Esophagus muscularis mucosa (tissue), 4 donors: Measurements from ENCODE around the gene PTPRN2.

Experiments used
- EP300 ChIP-seq: sonication (generic); formaldehyde crosslinking; IDR thresholded peaks from one replicate; pipeline ENCODE4 v1.6.1; 2017; ENCODE audit warnings: antibody characterized with exemption
- POLR2A ChIP-seq: fragments of 450-650 bp; IDR thresholded peaks from one replicate; pipeline ENCODE4 v1.6.1; 2017; ENCODE audit warnings: antibody characterized with exemption, moderate library complexity, mild to moderate bottlenecking, low read depth
- POLR2AphosphoS5 ChIP-seq, 2 donors: sonication (generic); formaldehyde crosslinking; IDR thresholded peaks; one replicate each; pipeline ENCODE4 v1.6.1; 2017; ENCODE audit warnings: antibody characterized with exemption in 2 of 2
- TF ChIP-seq, protein P1 (sequence below), 3 experiments: fragments of 200-600 bp in 2 of 3; fragments of 450-650 bp in 1 of 3; sonication (generic) in 2 of 3; IDR thresholded peaks; one replicate each; pipeline ENCODE4 v1.5.1; 2017 to 2019; ENCODE audit warnings: antibody characterized with exemption in 3 of 3, mild to moderate bottlenecking in 2 of 3, moderate library complexity in 1 of 3

DNA sequence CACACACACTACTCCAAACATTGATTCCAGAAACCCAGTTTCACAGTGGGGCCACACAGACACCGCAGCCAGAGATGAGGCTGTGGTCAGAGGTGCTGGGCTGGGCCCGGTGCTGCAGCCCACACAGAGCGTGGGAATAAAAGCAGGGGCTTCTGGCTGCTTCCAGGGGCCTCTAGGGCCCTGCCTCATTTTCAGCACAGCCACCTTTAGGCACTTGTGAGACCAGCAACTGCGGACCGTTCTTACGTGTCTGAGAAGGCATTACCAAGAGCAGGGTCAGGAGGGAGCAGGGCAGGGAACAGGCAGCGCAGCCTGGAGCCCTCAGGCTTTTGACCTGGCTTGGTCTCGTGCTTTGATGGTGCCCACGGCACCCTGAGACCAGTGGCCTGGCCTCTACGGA is 980.4 kb downstream of the PTPRN2 start:
- TF ChIP-seq POLR2A, result no peak
- TF ChIP-seq, protein P1, sequence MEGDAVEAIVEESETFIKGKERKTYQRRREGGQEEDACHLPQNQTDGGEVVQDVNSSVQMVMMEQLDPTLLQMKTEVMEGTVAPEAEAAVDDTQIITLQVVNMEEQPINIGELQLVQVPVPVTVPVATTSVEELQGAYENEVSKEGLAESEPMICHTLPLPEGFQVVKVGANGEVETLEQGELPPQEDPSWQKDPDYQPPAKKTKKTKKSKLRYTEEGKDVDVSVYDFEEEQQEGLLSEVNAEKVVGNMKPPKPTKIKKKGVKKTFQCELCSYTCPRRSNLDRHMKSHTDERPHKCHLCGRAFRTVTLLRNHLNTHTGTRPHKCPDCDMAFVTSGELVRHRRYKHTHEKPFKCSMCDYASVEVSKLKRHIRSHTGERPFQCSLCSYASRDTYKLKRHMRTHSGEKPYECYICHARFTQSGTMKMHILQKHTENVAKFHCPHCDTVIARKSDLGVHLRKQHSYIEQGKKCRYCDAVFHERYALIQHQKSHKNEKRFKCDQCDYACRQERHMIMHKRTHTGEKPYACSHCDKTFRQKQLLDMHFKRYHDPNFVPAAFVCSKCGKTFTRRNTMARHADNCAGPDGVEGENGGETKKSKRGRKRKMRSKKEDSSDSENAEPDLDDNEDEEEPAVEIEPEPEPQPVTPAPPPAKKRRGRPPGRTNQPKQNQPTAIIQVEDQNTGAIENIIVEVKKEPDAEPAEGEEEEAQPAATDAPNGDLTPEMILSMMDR (IDR thresholded peaks at IDR 0.05), result no peak
- no peak for TF ChIP-seq POLR2AphosphoS5 (IDR thresholded peaks at IDR 0.05)
- TF ChIP-seq EP300, result no peak
